Measurements from ENCODE around the gene SPATA13. TPM values are rescaled to one million over a fixed set of nuclear protein-coding genes. Genes with fewer than 3 reads are reported as not detected.

Gene SPATA13
- total RNA-seq, 1 donor from 2014 or later, result 20.1 TPM

DNA sequence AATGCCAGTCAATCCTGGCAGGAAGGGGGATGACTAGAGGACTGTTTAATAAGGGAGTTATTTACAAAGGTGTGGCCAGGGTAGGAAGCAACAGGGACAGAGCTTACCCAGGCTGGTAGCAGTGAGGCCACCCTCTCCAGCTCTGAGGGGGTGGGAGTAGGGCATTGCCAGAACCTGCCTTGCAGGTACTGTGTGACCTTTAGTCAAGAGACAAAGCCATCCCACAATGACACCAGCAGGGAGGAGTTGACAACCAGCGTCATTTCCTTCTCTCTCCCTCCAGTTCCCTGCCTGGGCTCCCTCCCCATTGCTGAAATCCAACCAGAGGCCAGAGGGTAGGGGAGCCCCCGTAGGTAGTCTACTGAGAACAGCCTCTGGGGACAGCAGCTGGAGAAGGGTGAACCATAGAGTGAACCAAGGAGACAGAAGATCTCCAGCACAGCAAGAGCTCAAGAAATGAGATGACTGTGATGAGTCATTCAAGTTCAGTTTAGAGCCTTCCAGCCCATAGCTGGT is 33.3 kb upstream of the SPATA13 start:
- Histone ChIP-seq H3K9me3 (no peaks in the 10 kb centered on the region), H3K27ac (no peak overlapping the region), H3K27me3 (no peaks in the 10 kb centered on the region), H3K4me3 (no peak overlapping the region), H3K36me3 (no peaks in the 10 kb centered on the region), H3K4me1 (no peaks in the 10 kb centered on the region)
- intact Hi-C loops (cut with DNase I), result no loop called here
- TF ChIP-seq, protein P1, sequence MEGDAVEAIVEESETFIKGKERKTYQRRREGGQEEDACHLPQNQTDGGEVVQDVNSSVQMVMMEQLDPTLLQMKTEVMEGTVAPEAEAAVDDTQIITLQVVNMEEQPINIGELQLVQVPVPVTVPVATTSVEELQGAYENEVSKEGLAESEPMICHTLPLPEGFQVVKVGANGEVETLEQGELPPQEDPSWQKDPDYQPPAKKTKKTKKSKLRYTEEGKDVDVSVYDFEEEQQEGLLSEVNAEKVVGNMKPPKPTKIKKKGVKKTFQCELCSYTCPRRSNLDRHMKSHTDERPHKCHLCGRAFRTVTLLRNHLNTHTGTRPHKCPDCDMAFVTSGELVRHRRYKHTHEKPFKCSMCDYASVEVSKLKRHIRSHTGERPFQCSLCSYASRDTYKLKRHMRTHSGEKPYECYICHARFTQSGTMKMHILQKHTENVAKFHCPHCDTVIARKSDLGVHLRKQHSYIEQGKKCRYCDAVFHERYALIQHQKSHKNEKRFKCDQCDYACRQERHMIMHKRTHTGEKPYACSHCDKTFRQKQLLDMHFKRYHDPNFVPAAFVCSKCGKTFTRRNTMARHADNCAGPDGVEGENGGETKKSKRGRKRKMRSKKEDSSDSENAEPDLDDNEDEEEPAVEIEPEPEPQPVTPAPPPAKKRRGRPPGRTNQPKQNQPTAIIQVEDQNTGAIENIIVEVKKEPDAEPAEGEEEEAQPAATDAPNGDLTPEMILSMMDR (IDR thresholded peaks at IDR 0.05), result no peak
- TF ChIP-seq POLR2AphosphoS5 (IDR thresholded peaks at IDR 0.05; ENCODE audit: insufficient read depth in 1 of 2, low read depth in 1 of 2), result no peak
- TF ChIP-seq POLR2A (IDR thresholded peaks at IDR 0.05), result no peak
- DNase-seq (ENCODE audit: extremely low spot score in 2 of 2), result no peak

DNA sequence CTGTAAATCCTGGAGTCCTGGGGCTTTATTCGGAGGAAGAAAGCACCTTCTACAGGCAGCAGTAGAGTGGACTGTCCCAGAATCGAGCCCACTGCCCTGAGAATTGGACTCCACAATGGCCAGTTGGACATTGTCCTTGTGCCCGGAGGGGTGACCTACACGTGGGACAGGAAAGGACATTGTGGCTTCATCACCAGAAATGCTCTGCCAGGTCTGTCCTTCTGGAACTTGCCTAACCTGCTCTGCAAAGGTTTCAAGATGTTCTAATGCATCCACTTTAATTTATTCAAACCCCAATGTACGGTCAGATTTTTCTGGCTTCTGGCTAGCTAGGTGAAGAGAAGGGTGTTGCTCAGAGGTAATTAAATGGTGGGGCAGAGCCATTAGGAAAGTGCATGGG is 32.4 kb upstream of the SPATA13 start:
- no peak overlapping the region for H3K27ac ChIP-seq
- no peak overlapping the region for H3K4me3 ChIP-seq
- H3K27me3 ChIP-seq, result no peaks in the 10 kb centered on the region
- no peaks in the 10 kb centered on the region for H3K36me3 ChIP-seq
- intact Hi-C loops (cut with DNase I), result no loop called here
- TF ChIP-seq POLR2AphosphoS5 (IDR thresholded peaks at IDR 0.05; ENCODE audit: insufficient read depth in 1 of 2, low read depth in 1 of 2) (no peak), POLR2A (IDR thresholded peaks at IDR 0.05) (no peak)
- TF ChIP-seq, protein P1 (IDR thresholded peaks at IDR 0.05), result no peak
- H3K4me1 ChIP-seq, result no peaks in the 10 kb centered on the region
- no peak for DNase-seq (ENCODE audit: extremely low spot score in 2 of 2)
- H3K9me3 ChIP-seq, result no peaks in the 10 kb centered on the region

DNA sequence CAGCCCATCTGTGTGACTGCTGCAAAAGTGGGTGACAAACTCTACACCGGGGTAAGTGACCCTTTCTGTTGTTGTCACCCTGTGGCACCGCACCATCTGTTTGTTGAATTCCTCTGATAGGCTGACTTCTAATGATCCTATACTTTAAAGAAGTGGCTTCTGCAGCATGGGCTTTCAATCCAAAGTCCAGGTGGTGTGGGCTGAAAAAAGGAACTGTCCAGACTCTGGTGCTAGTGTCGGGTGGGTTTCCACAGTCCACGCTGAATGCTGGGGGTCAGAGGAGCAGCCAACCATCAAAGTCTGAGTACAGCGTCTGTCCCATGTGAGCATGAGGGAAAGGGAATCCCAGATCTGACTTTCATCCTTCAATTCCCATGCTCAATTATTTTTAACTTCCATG is 31.6 kb upstream of the SPATA13 start:
- intact Hi-C loops (cut with DNase I), result no loop called here
- H3K36me3 ChIP-seq, result no peaks in the 10 kb centered on the region
- H3K27me3 ChIP-seq, result no peaks in the 10 kb centered on the region
- H3K9me3 ChIP-seq, result no peaks in the 10 kb centered on the region
- TF ChIP-seq, protein P1 (IDR thresholded peaks at IDR 0.05), result no peak
- TF ChIP-seq POLR2A (IDR thresholded peaks at IDR 0.05) (no peak), POLR2AphosphoS5 (IDR thresholded peaks at IDR 0.05; ENCODE audit: insufficient read depth in 1 of 2, low read depth in 1 of 2) (no peak)
- H3K4me1 ChIP-seq, result no peaks in the 10 kb centered on the region
- H3K27ac ChIP-seq, result no peak overlapping the region
- H3K4me3 ChIP-seq, result no peak overlapping the region
- DNase-seq (ENCODE audit: extremely low spot score in 2 of 2), result no peak

DNA sequence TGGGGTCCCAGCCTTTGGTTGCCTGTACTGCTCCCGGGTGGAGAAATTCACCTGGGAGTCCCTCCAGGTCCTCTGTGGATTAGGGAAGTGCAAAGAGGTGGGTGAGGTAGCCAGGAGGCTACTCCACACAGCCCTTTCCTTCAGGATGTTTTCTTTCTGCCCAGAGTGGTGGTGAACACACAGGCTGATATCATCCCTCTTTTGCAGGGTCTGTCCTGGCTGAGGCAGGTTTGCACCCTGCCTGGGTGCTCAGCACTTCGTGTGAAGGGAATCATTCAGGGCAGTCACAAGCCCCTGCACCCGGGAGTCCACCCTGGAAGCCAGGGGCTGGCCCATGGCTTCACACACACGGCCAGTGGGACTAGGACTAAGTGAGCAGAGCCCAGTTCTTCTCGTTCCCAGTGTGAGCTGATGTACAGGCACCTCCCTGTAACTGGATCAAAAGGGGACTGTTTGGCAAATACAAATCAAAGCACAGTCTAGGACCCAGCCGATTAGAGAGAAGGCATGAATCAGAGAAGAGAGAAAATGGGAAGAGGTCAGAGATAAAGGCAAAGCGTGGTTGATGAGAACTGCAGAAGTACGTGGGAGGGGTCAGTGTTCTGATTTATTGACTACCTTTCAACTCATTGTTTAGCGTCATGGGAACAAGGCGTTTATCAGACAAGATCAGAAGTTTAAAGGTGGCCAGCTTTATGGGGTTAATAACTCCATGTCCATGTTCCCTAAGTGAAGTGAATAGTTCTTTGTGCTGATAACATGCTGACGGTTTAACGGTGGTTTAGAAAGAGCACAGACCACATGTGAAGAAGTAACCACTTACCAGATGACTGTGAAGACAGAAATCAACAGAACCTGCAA is 30.4 kb upstream of the SPATA13 start:
- intact Hi-C loops (cut with DNase I), result no loop called here
- no peaks in the 10 kb centered on the region for H3K9me3 ChIP-seq
- no peaks in the 10 kb centered on the region for H3K36me3 ChIP-seq
- DNase-seq (ENCODE audit: extremely low spot score in 2 of 2), result no peak
- no peaks in the 10 kb centered on the region for H3K27me3 ChIP-seq
- H3K4me3 ChIP-seq, result no peak overlapping the region
- no peak for TF ChIP-seq POLR2AphosphoS5 (IDR thresholded peaks at IDR 0.05; ENCODE audit: insufficient read depth in 1 of 2, low read depth in 1 of 2)
- no peak for TF ChIP-seq POLR2A (IDR thresholded peaks at IDR 0.05)
- TF ChIP-seq, protein P1 (IDR thresholded peaks at IDR 0.05), result no peak
- H3K4me1 ChIP-seq, result no peaks in the 10 kb centered on the region
- H3K27ac ChIP-seq, result no peak overlapping the region

DNA sequence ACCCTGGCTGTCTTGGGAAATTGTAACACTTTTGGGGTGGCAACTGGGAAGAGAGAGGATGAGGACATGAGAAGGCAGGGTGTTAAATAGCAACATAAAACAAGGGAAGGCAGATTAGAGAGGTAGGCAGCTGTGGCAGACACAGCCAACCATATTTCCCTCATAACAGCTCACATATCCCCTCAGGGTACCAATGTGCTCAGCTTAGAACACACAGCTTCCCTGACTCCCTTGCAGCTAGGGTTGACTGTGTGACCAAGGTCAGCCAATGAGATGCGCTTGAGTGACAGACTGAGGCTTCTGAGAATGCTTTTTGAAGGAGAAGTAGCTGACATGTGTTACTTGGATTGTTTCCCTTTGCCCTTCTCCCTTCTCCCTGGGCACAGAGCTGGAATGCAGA is 28.8 kb upstream of the SPATA13 start:
- H3K27me3 ChIP-seq, result no peaks in the 10 kb centered on the region
- no peaks in the 10 kb centered on the region for H3K4me1 ChIP-seq
- no peak for TF ChIP-seq POLR2A (IDR thresholded peaks at IDR 0.05)
- TF ChIP-seq, protein P1 (IDR thresholded peaks at IDR 0.05), result no peak
- TF ChIP-seq POLR2AphosphoS5 (IDR thresholded peaks at IDR 0.05; ENCODE audit: insufficient read depth in 1 of 2, low read depth in 1 of 2), result no peak
- no peaks in the 10 kb centered on the region for H3K9me3 ChIP-seq
- H3K36me3 ChIP-seq, result no peaks in the 10 kb centered on the region
- intact Hi-C loops (cut with DNase I), result no loop called here
- no peak overlapping the region for H3K27ac ChIP-seq
- no peak overlapping the region for H3K4me3 ChIP-seq
- DNase-seq (ENCODE audit: extremely low spot score in 2 of 2), result no peak

All from vagina (tissue), 2 donors.